ENCODE data around the gene SCN3A.

The SCN3A gene

GRCh38 chr2:165054652-165055051 is 149.2 kb downstream of the SCN3A start:
- no peak for DNase-seq

- DNase-seq: no peak
Observed at GRCh38 chr2:165044505-165045303, 159.1 kb downstream of the SCN3A start.

All from NCI-H446 (cell line).